Epithelial cell of esophagus (primary cell): ENCODE data around the gene CAMSAP3.

Experiments used
- DNase-seq: peaks from one replicate; pipeline ENCODE4 v3.0.0; 2010; ENCODE audit warnings: low read depth
- H3K4me3 ChIP-seq: 2 replicates; pipeline ENCODE4 v1.5.1; 2011; ENCODE audit warnings: mild to moderate bottlenecking, low read length, control low read depth
- CTCF ChIP-seq: IDR thresholded peaks from 2 replicates; pipeline ENCODE4 v1.5.1; 2011; ENCODE audit warnings: low read depth, mild to moderate bottlenecking, low read length, control low read depth, inconsistent platforms; ENCODE audit not compliant: insufficient read depth; ENCODE audit errors: missing control alignments

The CAMSAP3 gene

GRCh38 chr19:7596211-7596937, 711 bp downstream of the CAMSAP3 start:
- TF ChIP-seq CTCF = no peak
- DNase-seq = no peak
- peak overlapping the region; percentile 64 for H3K4me3 ChIP-seq

GRCh38 chr19:7597689-7598088, 2.0 kb downstream of the CAMSAP3 start:
- DNase-seq = peak; percentile 46
- no peak overlapping the region for H3K4me3 ChIP-seq
- no peak for TF ChIP-seq CTCF

GRCh38 chr19:7598180-7598579, 2.5 kb downstream of the CAMSAP3 start:
- DNase-seq = no peak
- no peak overlapping the region for H3K4me3 ChIP-seq
- no peak for TF ChIP-seq CTCF

- no peak for TF ChIP-seq CTCF
- DNase-seq = no peak
- no peak overlapping the region for H3K4me3 ChIP-seq
These were observed 5.1 kb downstream of the CAMSAP3 start for GRCh38 chr19:7600721-7601120.

- no peak overlapping the region for H3K4me3 ChIP-seq
- TF ChIP-seq CTCF = no peak
- no peak for DNase-seq
These were observed 6.7 kb downstream of the CAMSAP3 start for GRCh38 chr19:7602240-7602934.

- no peak overlapping the region for H3K4me3 ChIP-seq
- DNase-seq = no peak
- no peak for TF ChIP-seq CTCF
These were observed 7.4 kb downstream of the CAMSAP3 start for GRCh38 chr19:7602935-7603497.
